IPS-18c (cell line): ENCODE data around the gene REN.

Experiments
- H3K4me3 ChIP-seq: 2 replicates; pipeline ENCODE4 v1.7.0; 2013; ENCODE audit warnings: low read depth, mild to moderate bottlenecking, low read length, moderate library complexity; ENCODE audit not compliant: insufficient read depth
- H3K9me3 ChIP-seq: one replicate; pipeline ENCODE4 v1.6.1; 2013; ENCODE audit warnings: mild to moderate bottlenecking, low read length, moderate library complexity; ENCODE audit not compliant: control insufficient read depth, insufficient read depth

Gene REN

DNA sequence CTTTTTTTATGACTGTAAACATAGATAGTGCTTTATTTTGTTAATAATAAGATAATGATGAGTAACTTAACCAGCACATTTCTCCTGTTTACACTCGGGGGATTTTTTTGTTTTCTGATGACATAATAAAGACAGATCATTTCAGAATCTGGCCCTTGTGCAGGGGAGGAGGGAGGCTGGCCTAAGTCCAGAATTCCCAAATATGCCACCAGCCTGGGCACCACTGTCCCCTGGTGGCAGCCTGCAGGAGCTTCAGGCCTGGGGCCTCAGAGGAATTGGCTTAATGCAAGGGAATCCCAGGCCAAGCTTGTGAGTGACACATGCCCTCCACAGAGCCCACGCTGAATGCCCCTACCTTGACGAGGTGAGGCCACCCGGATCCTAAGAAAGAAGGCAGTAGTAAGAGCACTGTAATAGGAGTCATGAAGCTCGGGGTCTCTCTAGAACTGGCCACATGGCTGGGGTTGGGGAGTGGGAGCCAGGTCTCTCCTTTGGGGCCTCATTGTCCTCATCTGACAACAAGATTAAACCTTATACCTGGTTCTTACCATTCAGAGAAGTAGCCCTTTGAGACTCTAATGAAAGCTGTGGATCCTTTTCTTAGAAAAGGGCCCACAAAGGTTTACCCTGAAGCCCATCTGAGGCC is 38.4 kb downstream of the REN start:
- Histone ChIP-seq H3K4me3 (no peak overlapping the region), H3K9me3 (no peaks in the 10 kb centered on the region)

DNA sequence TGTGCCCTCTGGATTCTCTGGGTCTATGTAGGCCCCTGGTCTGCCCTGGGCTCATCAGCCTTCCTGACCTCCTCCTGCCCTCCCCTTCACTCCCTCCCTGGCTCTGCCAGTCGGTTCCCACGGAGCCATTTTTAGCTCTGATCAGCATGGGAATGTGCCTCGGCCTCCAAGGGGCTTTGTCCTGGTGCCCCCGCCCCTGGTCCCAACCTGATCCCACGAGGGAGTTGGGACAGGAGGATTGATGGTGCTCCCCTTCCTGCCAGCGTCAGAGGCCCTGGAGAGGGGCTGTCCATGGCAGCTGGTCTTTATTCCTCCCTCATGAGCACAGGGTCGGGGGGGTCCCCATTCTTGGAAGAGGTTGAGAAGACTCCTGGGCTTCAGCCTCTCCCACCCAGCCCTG is 39.2 kb downstream of the REN start:
- Histone ChIP-seq H3K9me3 (no peaks in the 10 kb centered on the region), H3K4me3 (no peak overlapping the region)

DNA sequence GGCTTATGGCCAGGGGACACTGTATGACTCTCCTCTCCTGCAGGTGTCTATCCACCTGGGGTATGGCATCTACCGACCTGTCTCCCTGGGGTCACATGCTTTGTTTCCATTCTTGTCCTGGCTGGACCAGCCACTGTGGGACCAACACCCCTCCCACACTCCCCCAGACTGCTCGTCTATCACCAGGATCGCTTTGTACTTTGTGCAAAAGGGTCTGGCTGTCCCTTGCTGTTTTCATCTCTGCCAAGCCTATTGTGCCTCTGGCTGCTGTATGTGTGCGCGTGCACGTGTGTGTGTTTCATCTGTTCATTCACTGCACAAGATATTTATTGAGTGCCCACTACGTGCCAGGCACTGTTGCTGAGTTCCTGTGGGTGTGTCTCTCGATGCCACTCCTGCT is 39.8 kb downstream of the REN start:
- no peaks in the 10 kb centered on the region for H3K9me3 ChIP-seq
- H3K4me3 ChIP-seq = no peak overlapping the region

DNA sequence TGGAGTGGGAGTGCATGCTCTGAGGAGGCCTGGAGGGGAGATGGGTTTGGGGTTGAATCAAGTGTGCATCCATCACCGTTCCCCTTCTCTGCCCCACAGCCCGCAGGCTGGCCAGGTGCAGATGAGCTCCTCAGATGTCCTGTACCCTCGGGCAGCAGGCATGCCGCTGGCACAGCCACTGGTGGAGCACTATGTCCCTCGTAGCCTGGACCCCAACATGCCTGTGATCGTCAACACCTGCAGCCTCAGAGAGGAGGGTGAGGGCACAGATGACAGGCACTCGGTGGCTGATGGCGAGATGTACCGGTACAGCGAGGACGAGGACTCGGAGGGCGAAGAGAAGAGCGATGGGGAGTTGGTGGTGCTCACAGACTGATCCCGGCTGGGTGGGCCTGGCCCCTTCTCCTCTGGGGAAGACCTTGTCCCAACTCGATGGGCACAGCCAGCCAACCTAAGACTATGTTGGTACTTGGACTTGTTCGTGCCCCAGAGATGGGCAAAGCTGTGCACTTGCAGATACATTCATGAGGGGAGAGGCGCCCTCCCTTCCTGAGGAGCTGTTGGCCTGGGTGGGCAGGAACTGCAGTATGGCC is 40.3 kb downstream of the REN start:
- no peaks in the 10 kb centered on the region for H3K9me3 ChIP-seq
- no peak overlapping the region for H3K4me3 ChIP-seq

DNA sequence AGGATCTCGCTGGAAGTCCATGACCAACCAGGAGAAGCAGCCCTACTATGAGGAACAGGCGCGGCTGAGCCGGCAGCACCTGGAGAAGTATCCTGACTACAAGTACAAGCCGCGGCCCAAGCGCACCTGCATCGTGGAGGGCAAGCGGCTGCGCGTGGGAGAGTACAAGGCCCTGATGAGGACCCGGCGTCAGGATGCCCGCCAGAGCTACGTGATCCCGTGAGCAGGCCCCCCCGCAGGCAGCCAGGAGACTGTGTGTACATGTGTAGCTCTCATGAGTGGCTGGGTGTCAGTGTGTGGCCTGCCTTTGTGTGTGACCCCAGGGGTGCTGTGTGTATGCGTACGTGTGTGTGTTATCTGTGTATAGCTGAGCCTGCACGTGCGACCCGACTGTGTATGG is 41.5 kb downstream of the REN start:
- H3K4me3 ChIP-seq = no peak overlapping the region

DNA sequence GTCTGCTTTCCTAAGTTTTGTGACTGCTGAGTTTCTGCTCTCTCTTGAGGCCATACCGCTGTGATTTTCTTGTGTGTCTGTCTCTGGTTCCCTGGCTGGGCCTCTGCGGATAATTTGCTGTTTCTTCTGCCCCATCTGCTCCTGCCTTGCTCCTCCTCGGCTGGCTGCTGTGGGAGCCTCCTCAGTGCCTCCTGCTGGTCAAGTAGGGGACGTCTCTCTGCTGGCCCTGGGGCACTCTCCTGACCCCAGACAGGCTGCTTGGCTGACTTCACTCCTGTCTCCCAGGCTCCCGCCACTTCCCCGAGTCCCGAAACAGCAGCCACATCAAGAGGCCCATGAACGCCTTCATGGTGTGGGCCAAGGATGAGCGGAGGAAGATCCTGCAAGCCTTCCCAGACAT is 42.8 kb downstream of the REN start:
- Histone ChIP-seq H3K4me3 (no peak overlapping the region), H3K9me3 (peaks cover 2% of the 10 kb centered on the region)

More for the DNA sequence above, 41.5 kb downstream of the REN start:
- no peaks in the 10 kb centered on the region for H3K9me3 ChIP-seq

DNA sequence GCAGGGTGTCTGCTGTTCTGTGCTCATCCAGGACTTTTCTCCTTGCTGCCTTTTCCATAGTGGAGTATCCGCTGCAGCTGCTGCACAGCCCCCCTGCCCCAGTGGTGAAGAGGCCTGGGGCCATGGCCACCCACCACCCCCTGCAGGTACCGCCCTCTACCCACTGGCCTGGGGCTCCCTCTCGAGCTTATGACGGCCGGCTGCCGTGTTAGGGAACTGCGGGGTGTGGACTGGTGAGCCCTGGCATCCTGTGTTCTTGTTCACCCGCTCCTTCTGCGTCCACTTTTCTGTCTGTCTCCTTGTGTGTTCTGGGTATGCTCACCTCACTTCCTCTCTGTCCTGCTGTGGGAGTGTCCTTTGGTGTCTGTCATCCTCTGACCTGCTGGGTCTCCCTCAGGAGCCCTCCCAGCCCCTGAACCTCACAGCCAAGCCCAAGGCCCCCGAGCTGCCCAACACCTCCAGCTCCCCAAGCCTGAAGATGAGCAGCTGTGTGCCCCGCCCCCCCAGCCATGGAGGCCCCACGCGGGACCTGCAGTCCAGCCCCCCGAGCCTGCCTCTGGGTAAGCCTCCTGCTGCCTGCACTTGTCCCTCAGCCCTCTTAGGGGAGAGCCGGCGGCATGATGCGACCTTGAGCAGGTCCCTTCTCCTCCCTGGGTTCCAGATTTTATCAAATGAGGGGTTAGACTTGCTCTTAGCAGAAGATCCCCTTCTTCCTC is 44.1 kb downstream of the REN start:
- Histone ChIP-seq H3K9me3 (peaks cover 2% of the 10 kb centered on the region), H3K4me3 (no peak overlapping the region)

DNA sequence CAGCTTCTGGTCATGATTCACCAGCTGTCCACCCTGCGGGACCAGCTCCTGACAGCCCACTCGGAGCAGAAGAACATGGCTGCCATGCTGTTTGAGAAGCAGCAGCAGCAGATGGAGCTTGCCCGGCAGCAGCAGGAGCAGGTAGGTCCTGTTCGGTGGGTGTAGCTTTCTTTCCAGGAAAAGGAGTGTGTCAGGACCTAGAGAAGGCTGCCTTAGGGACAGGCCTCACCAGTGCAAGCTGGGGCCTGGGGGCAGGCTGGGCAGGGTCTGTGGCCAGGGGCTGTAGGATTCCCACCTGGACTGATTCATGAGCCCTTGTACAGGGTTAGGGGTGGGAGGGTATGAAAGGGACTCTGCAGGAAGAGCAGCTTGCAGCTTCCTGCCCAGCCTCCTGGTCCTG is 49.6 kb downstream of the REN start:
- Histone ChIP-seq H3K9me3 (peaks cover 2% of the 10 kb centered on the region), H3K4me3 (no peak overlapping the region)

DNA sequence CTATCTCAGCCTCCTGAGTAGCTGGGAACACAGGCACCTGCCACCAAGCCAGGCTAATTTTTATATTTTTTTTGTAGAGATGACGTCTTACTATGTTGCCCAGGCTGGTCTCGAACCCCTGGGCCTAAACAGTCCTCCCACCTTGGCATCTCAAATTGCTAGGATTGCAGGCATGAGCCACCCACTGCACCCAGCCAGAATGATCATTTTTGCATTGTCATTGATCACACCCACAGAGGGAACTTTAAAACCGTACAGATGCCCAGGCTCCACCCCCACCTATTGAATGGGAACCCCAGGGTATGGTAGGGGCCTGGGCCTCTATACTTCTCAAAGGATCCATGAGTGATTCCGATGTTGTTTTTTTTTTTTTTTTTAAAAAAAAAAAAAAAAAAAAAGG is 51.0 kb downstream of the REN start:
- peaks cover 2% of the 10 kb centered on the region for H3K9me3 ChIP-seq
- H3K4me3 ChIP-seq = no peak overlapping the region

DNA sequence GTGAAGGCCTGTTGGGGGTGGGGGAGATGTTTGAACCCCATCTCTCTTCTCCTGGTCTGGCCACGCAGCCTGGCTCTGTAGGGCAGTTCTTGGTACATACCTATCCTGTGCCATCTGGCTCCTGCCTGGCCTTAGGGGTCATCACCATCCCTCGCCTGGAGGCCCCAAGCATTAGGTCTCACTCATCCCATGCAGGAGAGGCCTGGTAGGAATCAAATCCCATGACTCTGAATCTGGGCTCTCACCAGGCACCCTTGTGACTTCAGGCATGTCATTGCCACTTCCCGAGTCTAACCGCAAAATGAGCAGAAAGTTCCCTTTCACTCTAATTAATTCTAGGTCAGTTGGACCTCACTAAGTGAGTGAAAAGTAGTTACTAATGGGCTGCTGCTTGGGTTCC is 51.5 kb downstream of the REN start:
- H3K4me3 ChIP-seq = no peak overlapping the region
- H3K9me3 ChIP-seq = peaks cover 2% of the 10 kb centered on the region

DNA sequence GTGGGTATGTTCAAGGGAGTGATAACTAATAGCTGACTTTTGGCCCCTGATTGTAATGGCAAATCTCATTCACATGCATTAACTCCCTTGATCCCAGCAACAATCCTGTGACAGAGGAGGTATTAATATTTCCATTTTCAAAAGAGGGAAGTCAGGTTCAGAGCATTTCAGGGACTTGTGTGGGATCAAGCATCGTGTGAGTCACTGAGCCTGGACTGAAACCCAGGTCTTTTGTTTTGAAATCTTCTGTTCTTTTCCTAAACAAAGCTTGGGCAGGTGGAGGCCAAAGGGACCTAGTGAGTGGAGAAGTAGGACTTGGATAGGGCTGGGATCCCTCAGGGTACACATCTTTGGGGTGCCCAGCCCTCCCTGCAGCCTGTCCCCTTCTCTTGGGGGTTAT is 52.2 kb downstream of the REN start:
- Histone ChIP-seq H3K9me3 (no peaks in the 10 kb centered on the region), H3K4me3 (no peak overlapping the region)

DNA sequence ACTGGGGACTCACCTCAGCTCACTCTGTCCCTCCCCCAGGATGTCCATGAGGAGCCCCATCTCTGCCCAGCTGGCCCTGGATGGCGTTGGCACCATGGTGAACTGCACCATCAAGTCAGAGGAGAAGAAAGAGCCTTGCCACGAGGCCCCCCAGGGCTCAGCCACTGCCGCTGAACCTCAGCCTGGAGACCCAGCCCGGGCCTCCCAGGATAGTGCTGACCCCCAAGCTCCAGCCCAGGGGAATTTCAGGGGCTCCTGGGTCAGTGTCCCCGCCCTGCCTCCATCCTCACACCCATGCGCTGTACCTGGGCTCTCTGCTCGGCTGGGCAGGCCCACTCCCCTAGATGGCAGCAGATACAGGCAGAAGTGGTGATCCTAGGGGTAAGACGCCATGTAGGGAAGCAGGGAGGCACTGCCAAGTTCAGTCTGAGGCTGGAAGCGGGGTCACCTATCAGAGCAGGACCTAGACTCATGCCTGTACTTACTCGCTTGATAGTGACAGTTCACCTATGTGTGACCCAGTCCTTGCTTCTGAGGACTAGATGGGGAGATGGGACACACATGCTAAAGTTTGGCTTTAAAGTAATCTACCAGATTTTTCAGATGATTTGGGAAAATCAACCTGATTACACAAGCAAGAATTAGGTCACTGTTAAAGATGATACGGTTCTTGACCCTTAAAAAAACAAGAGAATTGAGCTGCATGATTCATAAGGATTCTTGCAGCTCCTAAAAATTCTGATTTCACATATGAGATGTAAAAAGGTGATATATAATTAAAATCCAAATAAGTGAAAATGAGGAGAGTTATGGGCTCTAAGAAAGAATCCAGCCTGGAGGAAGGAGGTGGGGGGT is 53.0 kb downstream of the REN start:
- Histone ChIP-seq H3K9me3 (no peaks in the 10 kb centered on the region), H3K4me3 (no peak overlapping the region)

DNA sequence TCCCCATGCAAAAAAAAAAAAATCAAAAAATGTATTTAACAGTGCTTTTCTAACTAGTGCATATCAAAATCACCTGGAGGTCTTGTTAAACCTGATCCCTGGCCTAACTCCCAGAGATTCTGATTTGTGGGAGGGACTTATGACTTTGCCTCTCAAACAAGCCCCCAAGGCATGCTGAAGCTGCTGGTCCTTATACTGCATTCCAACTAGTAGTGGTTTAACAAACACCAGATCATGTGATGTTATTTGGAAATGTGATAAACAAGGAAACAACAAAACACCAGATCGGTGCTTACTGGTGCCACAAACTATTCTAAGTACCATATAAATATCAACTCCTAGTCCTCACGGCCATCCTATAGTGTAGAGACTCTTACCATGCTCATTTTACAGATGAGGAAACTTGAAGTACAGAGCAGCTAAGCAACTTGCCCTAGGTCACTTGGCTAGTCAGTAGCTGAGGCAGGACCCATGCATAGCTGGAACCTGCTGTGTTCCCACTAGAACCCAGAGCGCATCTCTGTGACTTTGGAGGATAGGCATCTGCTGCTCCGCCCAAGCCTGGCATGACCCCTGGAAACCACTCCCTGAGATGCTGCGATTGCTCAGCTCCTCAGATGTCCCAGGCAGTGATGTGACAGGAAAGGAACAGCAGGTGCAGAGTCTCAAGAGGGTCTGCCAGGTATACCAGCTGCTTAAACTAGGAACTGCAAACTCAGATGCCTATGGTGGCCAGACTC is 55.1 kb downstream of the REN start:
- H3K4me3 ChIP-seq = no peak overlapping the region
- no peaks in the 10 kb centered on the region for H3K9me3 ChIP-seq

DNA sequence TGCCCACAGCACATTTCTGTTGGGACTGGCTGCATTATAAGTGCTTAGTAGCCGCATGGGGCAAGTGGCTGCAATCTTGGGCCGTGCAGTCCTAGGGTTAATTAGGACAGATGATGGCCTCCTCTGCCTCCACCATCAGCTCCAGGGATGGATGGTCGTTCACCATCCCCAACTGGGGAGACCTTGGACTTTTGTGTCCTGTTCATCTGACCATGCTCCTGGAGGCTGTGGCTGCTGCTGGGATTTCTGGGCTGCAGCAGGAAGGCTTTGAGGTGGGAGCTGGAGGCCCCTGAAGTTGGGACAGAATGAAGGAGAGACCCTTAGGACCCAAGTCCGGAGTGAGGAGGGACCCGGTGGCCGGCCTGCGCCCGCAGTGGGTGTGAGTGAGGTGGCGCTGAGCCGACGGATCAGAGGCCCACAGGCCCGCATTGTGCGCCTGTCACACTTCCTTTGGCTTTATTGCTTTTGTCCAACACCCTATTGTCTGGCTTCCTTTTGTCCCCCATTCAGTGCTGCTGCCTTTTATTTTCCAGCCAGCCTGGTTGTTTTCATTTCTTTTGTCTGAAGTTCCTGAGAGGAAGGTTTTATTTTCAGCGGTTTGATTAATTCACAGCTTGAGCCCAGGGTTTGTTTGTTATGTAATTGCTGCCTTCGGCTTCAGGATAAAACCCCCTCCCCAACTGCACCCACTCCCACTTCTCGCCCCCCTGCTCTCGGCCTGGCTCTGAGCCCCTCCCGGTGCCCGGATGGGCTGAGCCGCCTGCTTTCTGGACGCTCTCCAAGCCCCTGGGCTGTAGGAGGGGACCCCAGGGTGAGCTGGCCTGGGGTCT is 57.6 kb downstream of the REN start:
- Histone ChIP-seq H3K4me3 (no peak overlapping the region), H3K9me3 (no peaks in the 10 kb centered on the region)

DNA sequence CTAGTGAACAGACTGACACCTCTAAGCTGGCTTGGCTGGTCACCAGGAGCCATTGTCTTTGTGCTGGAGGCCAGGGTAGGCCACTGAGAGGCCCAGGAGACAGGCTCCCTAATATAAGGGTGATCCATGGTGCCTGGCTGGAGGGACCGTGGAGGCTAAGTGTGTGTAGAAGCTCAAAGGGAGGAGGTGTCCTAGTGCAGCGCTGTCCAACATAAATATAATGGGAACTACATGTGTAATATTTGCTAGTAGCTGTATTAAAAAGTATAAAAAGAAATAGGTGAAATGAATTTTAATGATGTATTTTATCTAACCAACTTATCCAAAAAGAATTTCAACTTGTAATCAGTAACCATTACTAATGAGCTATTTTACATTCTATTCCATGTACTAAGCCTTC is 58.2 kb downstream of the REN start:
- no peaks in the 10 kb centered on the region for H3K9me3 ChIP-seq
- no peak overlapping the region for H3K4me3 ChIP-seq

DNA sequence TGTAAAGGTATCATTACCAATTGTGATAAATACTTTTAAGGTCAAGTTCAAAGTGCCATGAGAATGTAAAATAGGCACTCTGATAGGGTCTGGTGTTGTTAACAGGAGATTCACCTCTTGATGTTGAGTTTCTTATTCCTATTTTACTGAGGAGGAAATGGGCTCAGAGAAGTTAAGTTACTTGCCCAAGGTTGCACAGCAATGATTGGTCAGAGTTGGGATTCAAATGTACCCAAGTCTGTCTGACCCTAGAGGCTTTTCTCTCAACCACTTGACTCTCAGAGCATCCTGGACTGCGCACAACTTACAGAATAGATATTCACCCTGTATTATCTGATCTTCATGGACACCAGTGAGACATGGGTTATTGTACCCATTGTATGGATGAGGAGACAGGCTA is 59.3 kb downstream of the REN start:
- Histone ChIP-seq H3K9me3 (no peaks in the 10 kb centered on the region), H3K4me3 (no peak overlapping the region)
